ENCODE results near the gene SNX25.

The SNX25 gene

GRCh38 chr4:185229021-185229818 is 19.8 kb downstream of the SNX25 start:
- TF ChIP-seq CTCF (IDR thresholded peaks at IDR 0.05; ENCODE audit: low read depth, low read length): no peak
- H3K4me3 ChIP-seq (replicated peaks in 1 of 2; ENCODE audit: low read depth in 2 of 2, low read length in 2 of 2): no peak overlapping the region
- DNase-seq (ENCODE audit: low read depth in 2 of 2): no peak

GRCh38 chr4:185232370-185232769 is 23.0 kb downstream of the SNX25 start:
- no peak overlapping the region for H3K4me3 ChIP-seq (replicated peaks in 1 of 2; ENCODE audit: low read depth in 2 of 2, low read length in 2 of 2)
- no peak for TF ChIP-seq CTCF (IDR thresholded peaks at IDR 0.05; ENCODE audit: low read depth, low read length)
- no peak for DNase-seq (ENCODE audit: low read depth in 2 of 2)

- H3K4me3 ChIP-seq (replicated peaks in 1 of 2; ENCODE audit: low read depth in 2 of 2, low read length in 2 of 2): no peak overlapping the region
- TF ChIP-seq CTCF (IDR thresholded peaks at IDR 0.05; ENCODE audit: low read depth, low read length): no peak
- DNase-seq (ENCODE audit: low read depth in 2 of 2): peak in 1 of 2 donors; percentile 21
Observed at GRCh38 chr4:185235119-185235842, 25.9 kb downstream of the SNX25 start.

GRCh38 chr4:185235843-185236503 is 26.6 kb downstream of the SNX25 start:
- no peak for TF ChIP-seq CTCF (IDR thresholded peaks at IDR 0.05; ENCODE audit: low read depth, low read length)
- peak; percentile 23 to 51 for DNase-seq (ENCODE audit: low read depth in 2 of 2)
- H3K4me3 ChIP-seq (replicated peaks in 1 of 2; ENCODE audit: low read depth in 2 of 2, low read length in 2 of 2): no peak overlapping the region

GRCh38 chr4:185237175-185237574 is 27.8 kb downstream of the SNX25 start:
- peak; percentile 66 to 88 for DNase-seq (ENCODE audit: low read depth in 2 of 2)
- no peak for TF ChIP-seq CTCF (IDR thresholded peaks at IDR 0.05; ENCODE audit: low read depth, low read length)
- no peak overlapping the region for H3K4me3 ChIP-seq (replicated peaks in 1 of 2; ENCODE audit: low read depth in 2 of 2, low read length in 2 of 2)

- DNase-seq (ENCODE audit: low read depth in 2 of 2): peak; percentile 42 to 85
- H3K4me3 ChIP-seq (replicated peaks in 1 of 2; ENCODE audit: low read depth in 2 of 2, low read length in 2 of 2): no peak overlapping the region
- TF ChIP-seq CTCF (IDR thresholded peaks at IDR 0.05; ENCODE audit: low read depth, low read length): no peak
Observed at GRCh38 chr4:185238215-185238681, 28.9 kb downstream of the SNX25 start.
